GM21447 (cell line): Measurements from ENCODE around the gene LMOD1.
"Not testable (repeated sequence)": the region's sequence is repeated elsewhere in the genome, so short reads cannot be mapped to it uniquely, and the experiment has no call there.

ENCODE experiments used
- ATAC-seq: cut with Tn5 transposase; IDR thresholded peaks from one replicate; pipeline ENCODE4 v1.9.1; 2021; ENCODE audit not compliant: unreplicated experiment

LMOD1 gene

GRCh38 chr1:201877877-201878401, 68.4 kb downstream of the LMOD1 start:
- no peak for ATAC-seq

GRCh38 chr1:201876148-201876818, 70.1 kb downstream of the LMOD1 start:
- no peak for ATAC-seq

GRCh38 chr1:201874672-201875071, 71.7 kb downstream of the LMOD1 start:
- ATAC-seq: no peak

GRCh38 chr1:201870397-201870796, 76.0 kb downstream of the LMOD1 start:
- ATAC-seq: no peak

GRCh38 chr1:201861448-201861847, 84.9 kb downstream of the LMOD1 start:
- no peak for ATAC-seq

- ATAC-seq: no peak
Observed at GRCh38 chr1:201859424-201859823, 86.9 kb downstream of the LMOD1 start.

- ATAC-seq: not testable (repeated sequence)
Observed at GRCh38 chr1:201856722-201857121, 89.6 kb downstream of the LMOD1 start.

- ATAC-seq: no peak
Observed at GRCh38 chr1:201851949-201852348, 94.4 kb downstream of the LMOD1 start.

GRCh38 chr1:201850053-201850397, 96.3 kb downstream of the LMOD1 start:
- ATAC-seq: no peak

- ATAC-seq: no peak
Observed at GRCh38 chr1:201849372-201850052, 96.8 kb downstream of the LMOD1 start.

- ATAC-seq: no peak
Observed at GRCh38 chr1:201848230-201848629, 98.1 kb downstream of the LMOD1 start.

- no peak for ATAC-seq
Observed at GRCh38 chr1:201847150-201847549, 99.2 kb downstream of the LMOD1 start.
